HG03378 (cell line): ENCODE results near the gene SPRYD7.
A peak's percentile ranks its signal among the peaks of the same experiment; 100 is the strongest.
"Not testable (repeated sequence)": the region's sequence is repeated elsewhere in the genome, so short reads cannot be mapped to it uniquely, and the experiment has no call there.

Experiments
- ATAC-seq: cut with Tn5 transposase; IDR thresholded peaks from one replicate; pipeline ENCODE4 v1.9.1; 2021; ENCODE audit warnings: mild to moderate bottlenecking, moderate library complexity; ENCODE audit not compliant: unreplicated experiment

Gene SPRYD7, protein sequence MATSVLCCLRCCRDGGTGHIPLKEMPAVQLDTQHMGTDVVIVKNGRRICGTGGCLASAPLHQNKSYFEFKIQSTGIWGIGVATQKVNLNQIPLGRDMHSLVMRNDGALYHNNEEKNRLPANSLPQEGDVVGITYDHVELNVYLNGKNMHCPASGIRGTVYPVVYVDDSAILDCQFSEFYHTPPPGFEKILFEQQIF

DNA sequence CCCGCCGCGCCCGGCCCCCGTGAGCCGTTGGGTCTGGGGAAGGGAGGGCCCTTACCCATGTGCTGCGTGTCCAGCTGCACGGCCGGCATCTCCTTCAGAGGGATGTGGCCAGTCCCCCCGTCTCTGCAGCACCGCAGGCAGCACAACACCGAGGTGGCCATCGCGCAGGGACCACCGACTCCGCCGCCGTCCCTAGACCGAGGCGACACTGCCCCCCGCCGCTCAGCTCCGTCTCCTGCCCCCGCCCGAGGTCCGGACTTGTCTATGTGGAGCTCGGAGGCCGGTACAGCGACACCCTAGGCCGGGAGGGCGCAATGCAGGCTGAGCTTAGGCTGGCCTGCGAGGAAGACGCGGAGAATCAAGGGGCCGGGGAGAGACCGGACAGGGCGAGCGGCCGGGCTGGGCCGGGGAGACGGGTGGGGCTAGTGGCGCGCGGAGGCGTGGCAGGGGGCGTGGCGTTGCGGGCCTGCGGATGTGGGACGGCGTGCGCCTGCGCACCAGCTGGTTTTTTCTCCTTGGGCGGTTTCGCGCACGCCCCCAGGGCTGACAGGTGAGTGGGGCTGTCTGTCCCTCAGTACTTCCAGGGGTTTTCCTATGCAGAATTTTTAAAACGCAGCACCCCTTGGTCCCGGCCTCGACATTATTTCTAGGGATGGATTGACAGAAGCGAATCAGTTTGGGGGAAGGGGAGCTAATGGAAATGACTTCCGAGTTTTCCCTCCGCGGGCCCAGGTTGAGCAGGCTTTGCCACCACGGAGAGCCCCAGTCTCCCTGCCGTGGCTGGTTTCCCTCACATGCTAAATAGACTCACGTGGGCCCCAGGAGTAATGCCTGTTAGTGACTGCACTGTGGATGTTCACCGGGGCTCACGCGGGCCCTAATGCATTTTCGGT, at the start of gene SPRYD7:
Gene SPRYD7, minus strand, starts transcription at position 266 of the 893 bp plus-strand sequence. Its CDS starts 105 bp downstream, at position 161.
- peak; percentile 94 for ATAC-seq

DNA sequence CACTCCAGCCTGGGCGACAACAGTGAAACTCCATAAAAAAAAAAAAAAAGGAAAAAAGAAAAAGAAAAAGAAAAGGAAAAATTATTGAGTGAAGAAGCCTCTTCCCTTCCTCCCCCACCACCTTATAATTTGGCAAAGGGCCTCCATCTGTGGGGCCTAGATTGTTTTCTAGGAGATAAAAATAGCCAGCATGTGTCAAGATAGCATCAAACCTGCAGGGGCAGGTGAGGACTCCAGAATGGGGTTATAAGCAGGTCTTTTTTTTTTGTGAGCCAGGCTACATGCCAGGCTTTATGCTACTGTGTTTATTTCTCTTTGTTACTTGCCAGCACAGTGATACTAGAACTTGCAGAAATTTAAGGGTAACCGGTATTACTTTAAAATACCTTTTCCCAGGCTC, 49.0 kb upstream of the SPRYD7 start:
- no peak for ATAC-seq

DNA sequence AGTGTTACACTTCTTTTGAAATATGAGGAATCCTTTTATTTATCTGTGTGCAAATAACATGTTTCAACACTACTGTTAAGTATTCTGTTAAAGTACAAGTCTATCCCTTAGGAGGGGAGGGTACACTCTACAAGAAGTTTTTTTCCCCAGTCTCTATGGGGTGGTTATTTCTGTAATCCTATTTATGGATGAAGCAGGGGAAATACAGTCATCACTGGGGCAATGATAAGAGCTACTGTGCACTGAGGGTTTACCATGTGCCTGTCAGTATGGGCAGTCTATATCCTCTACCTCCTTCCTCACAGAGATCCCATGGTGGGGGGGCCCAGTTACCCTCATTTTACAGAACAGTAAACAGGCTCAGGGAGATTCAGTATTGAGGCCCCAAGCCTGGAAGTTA, 44.1 kb upstream of the SPRYD7 start:
- no peak for ATAC-seq

DNA sequence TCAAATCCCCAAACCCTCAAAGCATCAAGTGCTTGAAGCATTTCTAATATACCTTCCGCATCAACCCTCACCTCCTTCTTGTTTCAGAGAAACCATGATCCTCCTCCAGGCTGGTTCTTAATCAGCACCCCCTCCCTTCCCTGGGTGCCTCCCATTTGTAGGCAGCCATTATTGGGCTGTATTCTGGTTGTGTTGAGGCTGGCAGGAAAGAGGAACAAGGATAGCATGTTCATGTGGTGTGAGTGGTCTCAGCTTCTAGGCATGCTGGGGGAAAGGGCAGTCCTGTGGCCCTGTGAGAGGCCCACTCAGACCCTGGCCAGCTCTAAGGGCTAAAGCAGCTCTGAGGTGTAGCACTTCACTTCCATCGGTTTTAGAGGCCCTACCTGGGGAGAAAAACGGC, 41.9 kb upstream of the SPRYD7 start:
- ATAC-seq: no peak

DNA sequence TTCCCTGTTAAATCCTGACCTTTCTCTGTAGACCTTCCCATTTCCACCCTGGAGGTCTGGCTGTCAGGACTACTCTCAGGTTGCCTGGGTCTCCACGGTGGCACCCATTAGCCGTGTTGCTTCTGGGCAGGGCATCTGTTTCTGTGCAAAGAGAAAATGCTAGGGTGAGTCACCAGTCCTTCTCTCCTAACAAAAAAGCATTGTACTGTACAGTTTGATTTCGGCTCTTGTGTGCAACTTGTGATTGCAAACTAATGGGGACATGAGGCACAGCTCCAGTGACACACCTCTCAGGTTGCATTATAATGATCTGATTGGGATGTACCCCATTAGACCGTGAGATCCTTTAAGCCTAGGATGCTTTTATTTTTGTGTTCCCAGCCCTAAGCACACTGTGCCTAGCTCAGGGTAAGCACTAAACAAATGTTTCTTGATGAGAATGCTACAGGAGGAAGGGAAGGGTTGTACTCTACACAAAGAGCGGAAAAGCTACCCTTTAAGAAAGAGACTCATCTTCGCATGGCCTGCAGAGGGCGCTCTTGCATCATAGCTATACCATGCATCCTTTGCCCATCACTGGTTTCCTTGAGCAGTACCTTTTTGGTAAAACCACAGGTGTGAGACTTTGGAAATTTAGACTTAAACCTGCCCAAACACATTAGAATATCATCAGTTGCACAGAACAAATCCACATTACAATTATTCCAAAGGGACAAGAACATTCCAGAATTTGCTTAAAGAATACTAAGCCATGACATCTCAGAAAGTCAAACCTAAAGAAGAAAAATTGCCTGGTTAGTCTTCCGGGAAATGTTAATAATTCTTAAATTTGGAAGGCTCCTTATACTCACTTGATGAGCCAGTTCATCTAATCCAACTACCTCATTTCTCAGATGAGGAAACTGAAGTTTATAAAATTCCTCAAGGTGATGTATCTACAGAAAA, 40.4 kb upstream of the SPRYD7 start:
- peak; percentile 72 for ATAC-seq

DNA sequence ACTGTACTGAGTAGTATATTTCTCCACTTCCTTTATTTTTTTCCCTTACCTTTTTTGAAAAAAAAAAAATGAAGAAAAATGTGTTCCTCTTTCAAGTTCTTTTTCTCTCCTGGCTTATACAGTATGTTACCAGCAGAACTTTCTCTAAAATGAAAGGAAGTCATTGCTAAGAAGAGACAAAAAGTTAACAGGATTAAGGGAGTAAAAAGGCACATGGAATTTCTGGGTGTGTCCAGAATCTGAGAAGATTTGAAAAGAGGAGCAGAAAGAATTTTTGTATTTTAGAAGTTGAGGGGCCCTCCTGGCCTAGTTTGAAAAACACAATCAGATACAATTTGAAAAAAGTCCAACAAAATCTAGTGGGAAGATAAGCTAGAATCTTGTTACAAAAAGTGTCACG, 39.7 kb upstream of the SPRYD7 start:
- ATAC-seq: no peak

DNA sequence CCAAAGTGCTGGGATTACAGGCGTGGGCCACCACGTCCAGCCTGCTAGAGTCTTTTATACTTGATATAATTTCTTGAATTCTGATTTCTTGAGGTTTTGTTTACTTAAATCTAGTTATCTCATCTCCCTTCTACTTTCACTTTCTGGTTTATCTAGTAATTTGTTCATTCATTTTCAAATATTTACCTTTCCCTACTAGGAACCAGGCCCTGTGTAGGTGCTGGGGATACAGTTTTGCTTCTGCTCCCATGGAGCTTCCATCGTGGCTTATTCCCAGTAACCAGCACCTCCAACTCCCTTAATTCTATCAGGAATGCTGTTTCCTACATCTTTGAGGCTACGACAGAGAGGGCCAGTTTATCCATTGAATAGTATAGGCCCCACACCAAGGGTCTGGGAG, 36.6 kb upstream of the SPRYD7 start:
- no peak for ATAC-seq

DNA sequence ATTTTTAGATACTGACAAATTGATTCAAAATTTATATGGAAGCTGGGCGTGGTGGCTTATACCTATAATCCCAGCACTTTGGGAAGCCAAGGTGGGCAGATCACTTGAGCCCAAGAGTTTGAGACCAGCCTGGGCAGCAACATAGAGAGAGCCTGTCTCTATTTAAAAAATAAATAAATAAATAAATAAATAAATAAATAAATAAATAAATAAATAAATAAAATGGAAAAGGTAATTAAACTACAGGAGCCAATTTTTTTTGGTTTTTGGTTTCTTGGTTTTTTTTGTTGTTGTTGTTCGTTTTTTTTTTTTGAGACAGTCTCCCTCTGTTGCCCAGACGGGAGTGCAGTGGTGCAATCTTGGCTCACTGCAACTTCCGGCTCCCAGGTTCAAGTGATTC, 31.3 kb upstream of the SPRYD7 start:
- no peak for ATAC-seq

DNA sequence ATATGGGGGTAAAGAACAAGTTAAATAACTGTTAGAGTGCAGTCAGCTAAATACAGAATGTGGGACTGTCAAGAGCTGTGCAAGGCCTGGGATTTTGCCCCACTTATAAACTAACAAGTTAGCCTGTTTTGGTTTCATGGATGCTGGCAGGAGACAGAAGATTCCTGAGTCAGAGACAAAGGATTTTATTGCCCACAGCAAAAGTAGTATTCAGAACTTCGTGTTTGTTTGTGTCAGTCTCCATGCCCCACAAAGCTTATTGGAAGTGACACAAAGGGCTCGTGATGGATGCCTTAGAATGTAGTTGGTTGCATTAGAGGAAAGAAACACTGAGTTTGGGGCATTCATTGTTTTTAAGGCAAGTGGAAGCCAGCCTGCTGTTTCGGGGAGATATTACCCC, 22.2 kb upstream of the SPRYD7 start:
- no peak for ATAC-seq

DNA sequence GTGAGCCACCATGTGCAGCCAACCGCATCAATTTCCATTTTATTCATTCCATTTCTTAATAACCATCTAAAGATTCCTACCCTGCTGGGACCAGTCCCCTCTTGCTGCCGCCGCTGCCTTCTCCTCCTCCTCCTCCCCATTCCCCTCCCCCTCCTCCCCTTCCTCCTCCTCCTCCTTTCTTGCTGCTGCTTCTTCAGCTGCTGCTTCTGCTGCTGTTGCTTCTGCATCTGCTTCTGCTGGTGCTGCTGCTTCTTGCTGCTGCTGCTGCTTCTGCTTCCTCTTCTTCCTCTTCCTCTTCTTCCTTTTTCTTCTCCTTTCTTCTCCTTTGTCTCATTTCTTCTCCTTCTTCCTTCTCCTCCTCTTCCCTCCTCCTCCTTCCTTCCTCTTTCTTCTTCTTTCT, 20.0 kb upstream of the SPRYD7 start:
- no peak for ATAC-seq

DNA sequence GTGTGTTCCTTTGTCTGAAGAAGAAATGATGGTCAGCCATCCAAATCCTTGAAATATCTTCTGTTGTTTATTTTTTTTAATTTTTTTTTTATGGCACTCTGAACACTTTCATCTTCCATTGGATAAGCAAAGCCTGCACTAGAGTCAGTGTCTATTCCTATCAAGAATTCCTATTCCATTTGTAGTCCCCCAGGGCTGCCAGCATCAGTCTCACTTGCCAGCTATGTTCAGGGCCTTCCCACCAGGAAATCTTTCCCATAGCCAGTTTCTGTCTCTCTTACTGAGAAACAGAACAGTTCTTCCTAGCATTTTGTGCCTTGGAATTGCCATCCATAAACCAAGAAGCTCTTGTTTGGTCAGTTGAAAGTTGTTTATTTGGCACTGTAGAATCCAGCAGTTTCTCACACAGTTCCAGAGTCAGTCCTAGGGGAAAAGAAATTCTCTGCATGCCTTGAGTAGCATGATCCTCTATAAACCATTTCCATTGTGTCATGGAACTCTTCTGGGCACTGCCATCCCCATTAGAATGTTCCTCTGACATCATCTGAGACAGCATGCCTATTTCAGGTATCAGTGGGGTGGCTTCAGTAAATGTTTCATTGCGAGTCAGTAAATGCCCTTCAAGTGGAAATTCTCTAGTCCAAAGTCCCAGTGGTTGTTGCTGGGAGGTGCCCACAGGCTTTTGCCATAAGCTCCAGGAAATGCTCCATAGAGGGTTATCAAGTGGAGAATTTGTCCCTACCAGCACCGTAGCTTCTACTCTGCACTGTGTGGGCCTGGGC, 18.7 kb upstream of the SPRYD7 start:
- no peak for ATAC-seq

DNA sequence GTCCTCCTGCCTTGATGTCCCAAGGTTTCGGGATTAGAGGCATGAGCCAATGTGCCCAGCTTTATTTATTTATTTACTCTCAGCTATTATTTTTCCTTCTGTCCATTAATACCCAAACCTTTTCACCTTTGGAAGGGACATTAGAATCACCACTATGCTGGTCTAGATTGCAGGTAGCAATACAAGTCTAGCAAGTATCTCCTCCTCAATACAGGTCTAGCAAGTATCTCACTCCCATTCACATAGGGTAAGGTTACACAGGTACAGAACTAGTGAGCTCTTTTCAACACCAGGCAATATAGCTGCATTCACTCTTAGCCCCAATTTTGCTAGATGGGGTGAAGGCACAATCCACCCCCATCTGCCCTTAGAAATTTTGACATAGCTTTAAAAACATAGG, 17.4 kb upstream of the SPRYD7 start:
- ATAC-seq: no peak

DNA sequence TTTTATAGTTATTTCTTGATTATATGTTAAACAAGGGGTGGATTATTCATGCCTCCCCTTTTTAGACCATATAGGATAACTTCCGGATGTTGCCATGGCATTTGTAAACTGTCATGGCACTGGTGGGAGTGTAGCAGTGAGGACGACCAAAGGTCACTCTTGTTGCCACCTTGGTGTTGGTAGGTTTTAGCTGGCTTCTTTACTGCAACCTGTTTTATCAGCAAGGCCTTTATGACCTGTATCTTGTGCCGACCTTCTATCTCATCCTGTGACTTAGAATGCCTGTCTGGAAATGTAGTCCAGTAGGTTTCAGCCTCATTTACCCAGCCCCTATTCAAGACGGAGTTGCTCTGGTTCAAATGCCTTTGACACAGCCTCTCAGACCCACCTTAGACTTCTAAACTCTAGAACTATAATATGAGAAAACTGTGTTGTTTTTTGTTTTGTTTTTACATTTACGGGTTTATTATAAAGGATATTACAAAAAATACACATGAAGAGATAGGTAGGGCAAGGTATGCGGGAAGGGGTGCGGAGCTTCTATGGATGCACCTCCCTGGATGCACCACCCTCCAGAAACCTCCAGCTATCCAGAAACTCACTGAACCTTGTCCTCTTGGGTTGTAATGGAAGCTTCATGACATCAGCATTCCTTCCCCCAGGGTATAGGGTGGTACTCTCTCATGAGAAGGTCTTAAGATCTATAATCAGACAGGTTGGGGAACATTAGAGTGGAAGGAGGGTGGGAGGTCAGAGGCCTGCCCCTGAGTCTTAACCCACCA, 15.8 kb upstream of the SPRYD7 start:
- ATAC-seq: no peak

DNA sequence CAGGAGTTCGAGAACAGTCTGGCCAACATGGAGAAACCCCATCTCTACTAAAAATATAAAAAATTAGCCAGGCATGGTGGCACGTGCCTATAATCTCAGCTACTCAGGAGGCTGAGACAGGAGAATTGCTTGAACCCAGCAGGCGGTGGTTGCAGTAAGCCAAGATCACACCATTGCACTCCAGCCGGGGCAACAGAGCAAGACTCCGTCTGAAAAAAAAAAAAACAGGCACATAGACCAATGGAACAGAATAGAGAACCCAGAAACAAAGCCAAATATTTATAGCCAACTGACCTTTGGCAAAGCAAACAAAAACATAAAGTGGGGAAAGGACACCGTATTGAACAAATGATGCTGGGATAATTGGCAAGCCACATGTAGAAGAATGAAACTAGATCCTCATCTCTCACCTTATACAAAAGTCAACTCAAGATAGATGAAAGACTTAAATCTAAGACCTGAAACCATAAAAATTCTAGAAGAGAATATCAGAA, 12.7 kb upstream of the SPRYD7 start:
- not testable (repeated sequence) for ATAC-seq

DNA sequence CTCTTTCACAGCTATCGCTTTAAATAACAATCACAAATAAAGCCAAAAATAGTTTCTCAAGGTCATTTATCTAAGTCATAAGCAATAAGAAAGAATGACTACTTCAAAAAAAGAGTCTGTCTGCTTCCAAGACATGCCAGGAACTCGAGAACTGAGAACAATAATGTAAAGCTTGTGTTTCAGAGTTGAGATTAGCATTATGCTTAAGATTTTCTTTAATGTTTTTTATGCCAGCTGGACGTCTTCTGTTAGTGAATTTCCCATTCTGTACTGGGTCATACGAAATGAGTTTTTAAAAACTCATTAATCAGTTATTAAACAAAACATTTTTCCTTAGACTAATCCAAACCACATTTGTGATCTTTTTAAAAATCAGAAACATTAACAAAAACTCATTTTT, 3.2 kb upstream of the SPRYD7 start:
- no peak for ATAC-seq

DNA sequence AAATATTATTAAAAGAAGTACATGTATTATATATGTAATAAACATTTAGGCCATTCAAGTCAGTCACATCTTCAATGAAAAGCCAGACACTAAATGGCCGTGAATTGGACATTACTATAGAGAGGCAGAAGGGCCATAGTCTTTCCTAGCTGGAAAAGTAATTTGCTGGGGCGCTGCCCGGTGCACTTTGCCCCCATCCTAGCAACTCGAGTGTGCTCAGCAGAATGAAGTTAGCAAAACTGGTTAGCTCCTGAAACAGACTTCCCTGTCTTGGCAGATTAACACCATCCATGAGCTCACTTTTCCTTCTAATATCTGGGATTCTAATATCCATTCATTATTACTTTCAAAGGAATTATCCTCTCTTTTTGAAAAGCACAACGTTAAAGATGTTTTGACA, 2.8 kb upstream of the SPRYD7 start:
- ATAC-seq: no peak

DNA sequence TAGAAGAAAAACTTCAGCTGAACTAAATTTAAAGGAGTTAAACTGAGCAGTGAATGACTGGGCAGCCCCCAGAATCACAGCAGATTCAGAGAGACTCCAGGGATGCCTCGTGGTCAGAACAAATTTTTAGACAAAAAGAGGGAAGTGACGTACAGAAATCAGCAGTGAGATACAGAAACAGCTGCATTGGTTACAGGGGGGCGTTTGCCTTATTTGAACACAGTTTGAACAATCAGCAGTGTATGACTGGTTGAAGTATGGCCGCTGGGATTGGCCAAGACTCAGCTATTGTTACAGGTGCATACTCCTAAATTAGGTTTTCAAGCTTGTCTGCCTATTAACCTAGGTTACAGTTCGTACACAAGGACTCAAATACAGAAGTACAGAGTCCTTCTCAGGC, 2.2 kb upstream of the SPRYD7 start:
- no peak for ATAC-seq

DNA sequence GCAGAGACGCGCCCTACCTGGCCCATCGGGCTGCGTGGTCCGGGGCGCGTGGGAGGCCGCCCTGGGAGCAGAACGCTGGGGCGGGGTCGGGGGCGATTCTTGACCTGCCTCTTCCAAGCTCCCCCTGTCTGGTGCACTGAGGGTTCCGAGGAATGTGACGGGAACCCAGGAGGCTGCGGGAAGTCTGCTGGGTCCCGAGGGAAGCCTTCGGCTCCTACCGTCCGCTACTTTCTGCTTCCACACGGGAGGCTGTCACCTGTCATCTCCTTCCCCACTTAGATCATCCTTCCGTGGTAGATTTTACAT, 781 bp upstream of the SPRYD7 start:
- ATAC-seq: no peak

DNA sequence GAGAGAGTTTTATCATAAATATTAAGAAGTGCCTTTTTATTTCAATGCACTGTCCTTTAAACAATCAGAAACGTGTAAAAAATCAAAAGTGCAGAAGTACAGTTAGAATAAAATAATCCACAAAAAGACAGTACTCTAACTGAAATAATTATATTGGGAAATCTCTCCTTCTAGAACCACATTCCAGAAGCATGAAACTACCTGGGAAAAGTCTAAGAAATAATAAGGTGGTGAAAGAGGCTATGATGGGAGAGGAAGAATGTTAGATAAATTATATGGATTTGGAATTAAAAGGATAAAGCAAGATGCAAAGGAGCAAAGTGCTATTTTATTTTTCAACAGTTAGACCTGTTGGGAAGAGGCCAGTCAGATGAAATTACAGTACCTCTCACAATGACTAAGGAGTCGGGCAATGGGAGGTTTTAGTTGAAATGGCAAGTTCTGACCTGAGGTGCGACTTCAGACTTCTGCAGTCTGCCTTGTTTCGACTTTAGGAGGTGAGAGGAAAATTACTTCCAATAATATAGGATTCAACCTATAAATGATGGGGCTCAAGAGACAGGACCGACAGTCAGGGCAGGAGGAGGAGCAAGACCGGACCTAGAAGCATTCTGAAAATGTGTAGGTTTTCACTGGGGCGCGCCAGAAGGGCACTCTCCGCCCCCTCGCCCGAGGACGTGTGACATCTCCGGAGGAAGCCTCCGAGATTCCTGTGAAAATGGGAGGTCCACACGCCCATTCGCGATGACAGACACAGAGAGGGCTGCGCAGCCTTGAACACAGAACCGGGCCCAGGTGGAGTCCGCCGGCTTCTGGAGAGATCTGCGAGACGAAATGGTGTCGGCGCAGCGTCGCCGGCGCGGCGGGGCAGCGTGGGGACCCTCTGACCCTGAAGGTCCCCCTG, 717 bp downstream of the SPRYD7 start:
- ATAC-seq: peak; percentile 27
